Measurements from ENCODE around the gene GABBR2. TPM values are rescaled to one million over a fixed set of nuclear protein-coding genes. Genes with fewer than 3 reads are reported as not detected.

Gene GABBR2
- total RNA-seq, 1 experiment from 2014 or later, result 6.3 TPM

- no TSS peak for BruUV-seq (replicated peaks)
- intact Hi-C loops (cut with micrococcal nuclease; ENCODE audit: unreplicated experiment), result no loop called here
- in situ Hi-C loops (cut with HindIII; ENCODE audit: low pct_unique_long_range_greater_than_20kb, low sequenced_read_pairs), result no loop called here
- no peak for TF ChIP-seq POLR2AphosphoS5 (IDR thresholded peaks at IDR 0.05; ENCODE audit: low read depth, low read length)
- TF ChIP-seq SIN3A (IDR thresholded peaks at IDR 0.05; ENCODE audit: borderline replicate concordance, insufficient read depth, low read depth, low read length), result no peak
- no peak for TF ChIP-seq TCF7L2 (IDR thresholded peaks at IDR 0.05; ENCODE audit: low read depth, low read length)
- TF ChIP-seq REST (IDR thresholded peaks at IDR 0.05; ENCODE audit: insufficient read depth in 1 of 2, low read depth in 2 of 2, low read length in 1 of 2), result no peak
- TF ChIP-seq CTCF (IDR thresholded peaks at IDR 0.05), result no peak
- ChIA-PET POLR2A (no interaction called here), CTCF (no interaction called here)
- Histone ChIP-seq H3K4me3 (ENCODE audit: low read depth in 2 of 2, low read length in 2 of 2) (no peak overlapping the region), H3K27ac (ENCODE audit: low read length) (no peak overlapping the region), H3K27me3 (ENCODE audit: control insufficient read depth, insufficient read depth, low read length) (no peaks in the 10 kb centered on the region), H3K4me1 (ENCODE audit: control insufficient read depth, insufficient read depth, low read length) (no peaks in the 10 kb centered on the region), H3K36me3 (ENCODE audit: control insufficient read depth, insufficient read depth, low read length) (no peaks in the 10 kb centered on the region), H3K9me3 (ENCODE audit: control insufficient read depth, insufficient read depth, low read depth, low read length) (no peaks in the 10 kb centered on the region)
- DNase-seq (ENCODE audit: low read depth, low spot score) (no peak), ATAC-seq (no peak)
Observed at GRCh38 chr9:98412101-98412842, 296.5 kb downstream of the GABBR2 start.

GRCh38 chr9:98410185-98410697 is 298.5 kb downstream of the GABBR2 start:
- no peak for ATAC-seq
- intact Hi-C loops (cut with micrococcal nuclease; ENCODE audit: unreplicated experiment), result no loop called here
- Histone ChIP-seq H3K27me3 (ENCODE audit: control insufficient read depth, insufficient read depth, low read length) (no peaks in the 10 kb centered on the region), H3K4me1 (ENCODE audit: control insufficient read depth, insufficient read depth, low read length) (no peaks in the 10 kb centered on the region), H3K4me3 (ENCODE audit: low read depth in 2 of 2, low read length in 2 of 2) (no peak overlapping the region), H3K36me3 (ENCODE audit: control insufficient read depth, insufficient read depth, low read length) (no peaks in the 10 kb centered on the region), H3K9me3 (ENCODE audit: control insufficient read depth, insufficient read depth, low read depth, low read length) (no peaks in the 10 kb centered on the region), H3K27ac (ENCODE audit: low read length) (no peak overlapping the region)
- no peak for TF ChIP-seq TCF7L2 (IDR thresholded peaks at IDR 0.05; ENCODE audit: low read depth, low read length)
- no peak for TF ChIP-seq POLR2AphosphoS5 (IDR thresholded peaks at IDR 0.05; ENCODE audit: low read depth, low read length)
- TF ChIP-seq CTCF (IDR thresholded peaks at IDR 0.05), result no peak
- no peak for TF ChIP-seq REST (IDR thresholded peaks at IDR 0.05; ENCODE audit: insufficient read depth in 1 of 2, low read depth in 2 of 2, low read length in 1 of 2)
- TF ChIP-seq SIN3A (IDR thresholded peaks at IDR 0.05; ENCODE audit: borderline replicate concordance, insufficient read depth, low read depth, low read length), result no peak
- in situ Hi-C loops (cut with HindIII; ENCODE audit: low pct_unique_long_range_greater_than_20kb, low sequenced_read_pairs), result no loop called here
- CTCF ChIA-PET, result no interaction called here
- POLR2A ChIA-PET, result no interaction called here
- no peak for DNase-seq (ENCODE audit: low read depth, low spot score)
- no TSS peak for BruUV-seq (replicated peaks)
